OCI-LY3 (cell line): ENCODE results near the gene OTX1.

Source experiments
- H2AFZ ChIP-seq: fragments of 200-600, 300-600 bp; shearing (Covaris generic); 2 replicates; pipeline ENCODE4 v1.6.0; 2014; ENCODE audit warnings: antibody characterized with exemption, low read depth, low read length
- H3K27ac ChIP-seq: fragments of 200-600, 300-600 bp; sonication (generic); 2 replicates; pipeline ENCODE4 v1.5.1; 2014; ENCODE audit warnings: mild to moderate bottlenecking, low read length, moderate library complexity, mixed read lengths
- H3K27me3 ChIP-seq: fragments of 200-600, 300-600 bp; sonication (generic); 2 replicates; pipeline ENCODE4 v1.6.1; 2014; ENCODE audit warnings: low read depth, low read length, mixed read lengths
- H3K36me3 ChIP-seq: fragments of 200-600, 300-600 bp; sonication (generic); replicated peaks from 2 replicates; pipeline ENCODE3; 2014; ENCODE audit warnings: low read depth, low read length, mixed read lengths
- H3K4me1 ChIP-seq: fragments of 300-600, 200-600 bp; sonication (generic); 2 replicates; pipeline ENCODE4 v1.6.1; 2014; ENCODE audit warnings: low read length, mixed read lengths
- H3K4me2 ChIP-seq: fragments of 200-600, 300-600 bp; sonication (generic); 2 replicates; pipeline ENCODE4 v1.6.1; 2014; ENCODE audit warnings: low read length, mixed read lengths
- H3K4me3 ChIP-seq: fragments of 300-600, 200-600 bp; sonication (generic); 2 replicates; pipeline ENCODE4 v1.5.1; 2014; ENCODE audit warnings: antibody characterized with exemption, mild to moderate bottlenecking, low read length, moderate library complexity
- H3K79me2 ChIP-seq: fragments of 300-600, 200-600 bp; shearing (Covaris generic); 2 replicates; pipeline ENCODE4 v1.6.1; 2014; ENCODE audit warnings: mild to moderate bottlenecking, low read length, mixed read lengths
- H3K9ac ChIP-seq: fragments of 300-600, 200-600 bp; shearing (Covaris generic); 2 replicates; pipeline ENCODE4 v1.6.0; 2014; ENCODE audit warnings: mild to moderate bottlenecking, low read length, moderate library complexity
- H3K9me3 ChIP-seq: fragments of 200-600, 300-600 bp; shearing (Covaris generic); 2 replicates; pipeline ENCODE4 v1.6.1; 2014; ENCODE audit warnings: low read length, mixed read lengths; ENCODE audit not compliant: insufficient read depth
- H4K20me1 ChIP-seq: fragments of 200-600, 300-600 bp; sonication (generic); 2 replicates; pipeline ENCODE4 v1.6.1; 2016; ENCODE audit warnings: low read length, mixed read lengths; ENCODE audit not compliant: insufficient read depth
- CTCF ChIP-seq: fragments of 200-600, 300-600 bp; sonication (generic); IDR thresholded peaks from 2 replicates; pipeline ENCODE4 v1.5.1; 2014; ENCODE audit warnings: antibody characterized with exemption, low read length, low read depth
- EZH2phosphoT487 ChIP-seq: fragments of 200-600 bp; shearing (Covaris generic); IDR thresholded peaks from 2 replicates; pipeline ENCODE4 v1.6.1; 2018; ENCODE audit warnings: antibody characterized with exemption, mixed run types, low read depth

Gene OTX1

GRCh38 chr2:63027220-63027619, 23.4 kb upstream of the OTX1 start:
- H3K27ac ChIP-seq: no peak overlapping the region
- no peaks in the 10 kb centered on the region for H3K36me3 ChIP-seq
- no peaks in the 10 kb centered on the region for H3K27me3 ChIP-seq
- H3K4me3 ChIP-seq: no peak overlapping the region
- no peaks in the 10 kb centered on the region for H3K9me3 ChIP-seq
- no peaks in the 10 kb centered on the region for H4K20me1 ChIP-seq
- H3K79me2 ChIP-seq: no peaks in the 10 kb centered on the region
- H2AFZ ChIP-seq: no peak overlapping the region
- no peaks in the 10 kb centered on the region for H3K4me1 ChIP-seq
- no peak overlapping the region for H3K4me2 ChIP-seq
- no peak for TF ChIP-seq EZH2phosphoT487
- no peak for TF ChIP-seq CTCF
- no peak overlapping the region for H3K9ac ChIP-seq

GRCh38 chr2:63029058-63029457, 21.6 kb upstream of the OTX1 start:
- H3K9me3 ChIP-seq: no peaks in the 10 kb centered on the region
- H3K4me1 ChIP-seq: no peaks in the 10 kb centered on the region
- TF ChIP-seq EZH2phosphoT487 (no peak), CTCF (no peak)
- H4K20me1 ChIP-seq: no peaks in the 10 kb centered on the region
- H3K27ac ChIP-seq: no peak overlapping the region
- no peak overlapping the region for H2AFZ ChIP-seq
- H3K36me3 ChIP-seq: no peaks in the 10 kb centered on the region
- H3K27me3 ChIP-seq: no peaks in the 10 kb centered on the region
- H3K4me2 ChIP-seq: no peak overlapping the region
- H3K9ac ChIP-seq: no peak overlapping the region
- H3K4me3 ChIP-seq: no peak overlapping the region
- no peaks in the 10 kb centered on the region for H3K79me2 ChIP-seq

GRCh38 chr2:63034526-63034925, 16.1 kb upstream of the OTX1 start:
- TF ChIP-seq CTCF (no peak), EZH2phosphoT487 (no peak)
- no peaks in the 10 kb centered on the region for H3K36me3 ChIP-seq
- H3K4me2 ChIP-seq: no peak overlapping the region
- H3K27me3 ChIP-seq: no peaks in the 10 kb centered on the region
- H3K4me3 ChIP-seq: no peak overlapping the region
- H4K20me1 ChIP-seq: no peaks in the 10 kb centered on the region
- no peaks in the 10 kb centered on the region for H3K79me2 ChIP-seq
- no peaks in the 10 kb centered on the region for H3K4me1 ChIP-seq
- no peak overlapping the region for H2AFZ ChIP-seq
- H3K9me3 ChIP-seq: no peaks in the 10 kb centered on the region
- H3K27ac ChIP-seq: no peak overlapping the region
- no peak overlapping the region for H3K9ac ChIP-seq

- no peak overlapping the region for H3K27ac ChIP-seq
- TF ChIP-seq EZH2phosphoT487: no peak
- TF ChIP-seq CTCF: no peak
- H3K4me3 ChIP-seq: no peak overlapping the region
- no peaks in the 10 kb centered on the region for H3K9me3 ChIP-seq
- no peak overlapping the region for H2AFZ ChIP-seq
- H4K20me1 ChIP-seq: no peaks in the 10 kb centered on the region
- no peaks in the 10 kb centered on the region for H3K79me2 ChIP-seq
- no peak overlapping the region for H3K9ac ChIP-seq
- no peak overlapping the region for H3K4me2 ChIP-seq
- no peaks in the 10 kb centered on the region for H3K27me3 ChIP-seq
- H3K4me1 ChIP-seq: no peaks in the 10 kb centered on the region
- H3K36me3 ChIP-seq: no peaks in the 10 kb centered on the region
Observed at GRCh38 chr2:63035169-63035568, 15.5 kb upstream of the OTX1 start.
